ENCODE data around the gene FOSL1.
"Not testable (repeated sequence)": the region's sequence is repeated elsewhere in the genome, so short reads cannot be mapped to it uniquely, and the experiment has no call there.

The FOSL1 gene

DNA sequence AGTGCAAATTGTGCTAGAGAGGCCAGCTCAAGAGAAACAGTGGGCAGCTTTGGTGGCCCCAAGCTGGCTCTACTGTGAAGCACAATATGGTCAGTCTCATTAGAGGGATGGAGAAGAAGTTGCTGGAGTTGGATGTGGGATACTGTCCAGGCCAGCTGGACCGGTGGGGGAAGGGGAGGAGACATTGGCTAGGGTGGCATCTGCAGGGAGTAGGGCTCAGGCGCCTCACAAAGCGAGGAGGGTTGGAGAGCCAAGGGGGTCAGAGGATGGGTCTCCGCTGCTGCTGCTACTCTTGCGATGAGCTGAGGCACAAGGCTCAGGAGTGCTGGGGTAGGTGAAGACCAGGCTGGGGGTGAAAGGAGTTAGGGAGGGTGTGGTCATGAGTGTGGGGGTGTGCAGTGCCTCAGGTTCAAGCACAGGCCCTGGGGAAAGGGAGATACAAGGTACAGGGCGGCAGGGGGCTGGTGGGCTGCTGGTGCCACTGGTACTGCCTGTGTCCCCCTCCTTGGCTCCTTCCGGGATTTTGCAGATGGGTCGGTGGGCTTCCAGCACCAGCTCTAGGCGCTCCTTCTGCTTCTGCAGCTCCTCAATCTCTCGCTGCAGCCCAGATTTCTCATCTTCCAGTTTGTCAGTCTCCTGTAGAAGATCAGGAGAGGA lies 7.4 kb downstream of the FOSL1 start:
- H3K4me3 ChIP-seq (ENCODE audit: control insufficient read depth, low read depth, low read length), result peak overlapping the region; percentile 49
- DNase-seq (ENCODE audit: low read depth), result no peak
- TF ChIP-seq, protein P1, sequence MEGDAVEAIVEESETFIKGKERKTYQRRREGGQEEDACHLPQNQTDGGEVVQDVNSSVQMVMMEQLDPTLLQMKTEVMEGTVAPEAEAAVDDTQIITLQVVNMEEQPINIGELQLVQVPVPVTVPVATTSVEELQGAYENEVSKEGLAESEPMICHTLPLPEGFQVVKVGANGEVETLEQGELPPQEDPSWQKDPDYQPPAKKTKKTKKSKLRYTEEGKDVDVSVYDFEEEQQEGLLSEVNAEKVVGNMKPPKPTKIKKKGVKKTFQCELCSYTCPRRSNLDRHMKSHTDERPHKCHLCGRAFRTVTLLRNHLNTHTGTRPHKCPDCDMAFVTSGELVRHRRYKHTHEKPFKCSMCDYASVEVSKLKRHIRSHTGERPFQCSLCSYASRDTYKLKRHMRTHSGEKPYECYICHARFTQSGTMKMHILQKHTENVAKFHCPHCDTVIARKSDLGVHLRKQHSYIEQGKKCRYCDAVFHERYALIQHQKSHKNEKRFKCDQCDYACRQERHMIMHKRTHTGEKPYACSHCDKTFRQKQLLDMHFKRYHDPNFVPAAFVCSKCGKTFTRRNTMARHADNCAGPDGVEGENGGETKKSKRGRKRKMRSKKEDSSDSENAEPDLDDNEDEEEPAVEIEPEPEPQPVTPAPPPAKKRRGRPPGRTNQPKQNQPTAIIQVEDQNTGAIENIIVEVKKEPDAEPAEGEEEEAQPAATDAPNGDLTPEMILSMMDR (conservative IDR thresholded peaks at IDR 0.05; ENCODE audit: control insufficient read depth, insufficient read depth, low read depth, low read length), result no peak

DNA sequence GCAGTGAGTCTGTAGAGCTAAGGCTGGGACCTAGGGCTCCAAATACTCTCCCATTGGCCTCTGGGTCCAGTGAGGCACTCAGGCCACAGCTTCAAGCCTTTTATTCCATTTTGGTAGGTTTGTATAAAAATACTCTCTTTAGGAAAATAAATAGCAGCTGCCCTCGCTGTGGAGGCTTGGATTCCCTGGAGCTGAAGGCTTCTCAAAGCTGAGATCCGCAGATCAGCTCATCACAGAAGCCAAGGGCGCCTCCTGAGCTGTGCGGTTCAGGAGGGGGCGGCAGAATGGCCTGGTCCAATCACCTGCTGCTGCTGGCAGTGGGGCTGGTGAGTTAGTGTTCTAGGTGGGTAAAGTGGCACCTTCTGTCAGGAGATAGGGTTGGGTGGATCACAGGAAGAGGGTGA lies 8.0 kb downstream of the FOSL1 start:
- H3K4me3 ChIP-seq (ENCODE audit: control insufficient read depth, low read depth, low read length), result peak overlapping the region; percentile 49
- DNase-seq (ENCODE audit: low read depth), result not testable (repeated sequence)

DNA sequence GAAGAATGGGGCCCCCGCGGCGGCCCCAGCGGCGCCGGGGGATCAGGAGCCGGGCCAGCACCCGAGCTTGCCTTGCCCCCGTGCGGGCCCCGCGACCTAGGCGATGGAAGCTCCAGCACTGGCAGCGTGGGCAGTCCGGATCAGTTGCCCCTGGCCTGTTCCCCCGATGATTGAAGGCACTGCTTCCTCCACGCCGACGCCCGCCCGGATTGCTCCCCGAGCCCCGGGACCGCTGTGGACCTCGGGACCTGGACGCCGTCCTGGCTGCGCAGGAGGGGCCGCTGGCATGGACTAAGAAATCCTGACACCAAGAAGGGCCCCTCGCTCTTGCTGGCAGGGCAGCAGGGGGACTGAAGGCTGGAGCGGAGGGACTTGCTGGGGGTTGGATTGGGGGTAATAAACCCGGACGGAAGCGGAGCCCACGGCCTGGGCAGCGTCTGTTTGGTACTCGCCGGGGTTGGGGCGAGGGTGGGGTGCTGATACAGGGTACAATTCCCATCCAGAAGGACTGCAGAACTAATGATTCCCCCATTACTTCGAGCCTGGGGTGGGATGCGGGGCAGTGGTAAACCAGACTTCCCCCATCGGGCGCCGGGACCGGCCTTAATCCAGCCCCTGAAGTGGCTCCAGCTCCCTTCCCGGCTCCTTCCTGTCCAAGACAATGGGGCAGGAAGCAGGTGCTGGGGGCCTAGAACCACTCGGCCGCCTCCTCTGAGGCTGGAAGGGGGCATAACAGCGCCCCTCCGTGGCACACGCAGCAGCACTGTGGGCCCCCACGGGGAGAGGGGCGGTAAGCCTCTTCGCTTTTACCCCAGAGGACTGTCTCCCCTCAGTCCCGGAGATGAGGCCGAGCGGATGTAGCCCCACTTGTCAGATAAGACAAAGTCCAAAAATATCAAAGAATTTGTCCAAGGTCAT lies 8.7 kb downstream of the FOSL1 start:
- peak overlapping the region; percentile 49 for H3K4me3 ChIP-seq (ENCODE audit: control insufficient read depth, low read depth, low read length)
- TF ChIP-seq, protein P1 (conservative IDR thresholded peaks at IDR 0.05; ENCODE audit: control insufficient read depth, insufficient read depth, low read depth, low read length), result peak; percentile 17
- DNase-seq (ENCODE audit: low read depth), result peak; percentile 47

DNA sequence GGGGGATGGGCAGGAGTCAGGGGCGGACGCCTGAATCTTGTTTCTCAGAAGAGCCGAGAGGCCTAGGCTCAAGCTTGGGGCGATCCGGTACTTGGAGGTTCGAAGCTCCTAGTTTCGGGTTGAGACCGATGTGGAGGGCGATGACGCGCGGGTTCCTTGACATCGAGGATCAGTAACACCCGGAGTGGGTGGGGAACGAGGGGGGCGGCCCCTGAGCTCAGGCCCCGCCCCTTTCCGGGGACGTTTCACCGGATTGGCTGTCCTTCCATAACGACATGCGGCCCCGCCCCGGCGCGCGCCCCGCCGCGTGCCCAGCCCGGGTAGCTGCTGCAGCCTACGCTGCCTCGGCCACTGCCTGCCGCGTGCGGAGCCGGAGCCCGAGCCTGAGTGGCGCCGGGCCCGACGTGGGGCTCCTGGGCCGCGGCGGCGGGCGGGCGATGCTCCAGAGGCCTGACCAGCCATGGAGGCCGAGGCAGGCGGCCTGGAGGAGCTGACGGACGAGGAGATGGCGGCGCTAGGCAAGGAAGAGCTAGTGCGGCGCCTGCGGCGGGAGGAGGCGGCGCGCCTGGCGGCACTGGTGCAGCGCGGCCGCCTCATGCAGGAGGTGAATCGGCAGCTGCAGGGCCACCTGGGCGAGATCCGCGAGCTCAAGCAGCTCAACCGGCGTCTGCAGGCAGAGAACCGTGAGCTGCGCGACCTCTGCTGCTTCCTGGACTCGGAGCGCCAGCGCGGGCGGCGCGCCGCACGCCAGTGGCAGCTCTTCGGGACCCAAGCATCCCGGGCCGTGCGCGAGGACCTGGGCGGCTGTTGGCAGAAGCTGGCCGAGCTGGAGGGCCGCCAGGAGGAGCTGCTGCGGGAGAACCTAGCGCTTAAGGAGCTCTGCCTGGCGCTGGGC lies 9.6 kb downstream of the FOSL1 start, which contains the start of gene CCDC85B:
TSS of gene CCDC85B (plus strand) at position 350 of the 895 bp plus-strand sequence. CDS start at position 461, 111 bp downstream.
- peak; percentile 95 for DNase-seq (ENCODE audit: low read depth)
- TF ChIP-seq, protein P1 (conservative IDR thresholded peaks at IDR 0.05; ENCODE audit: control insufficient read depth, insufficient read depth, low read depth, low read length), result no peak
- H3K4me3 ChIP-seq (ENCODE audit: control insufficient read depth, low read depth, low read length), result peak within 1 kb of the TSS; percentile 61

DNA sequence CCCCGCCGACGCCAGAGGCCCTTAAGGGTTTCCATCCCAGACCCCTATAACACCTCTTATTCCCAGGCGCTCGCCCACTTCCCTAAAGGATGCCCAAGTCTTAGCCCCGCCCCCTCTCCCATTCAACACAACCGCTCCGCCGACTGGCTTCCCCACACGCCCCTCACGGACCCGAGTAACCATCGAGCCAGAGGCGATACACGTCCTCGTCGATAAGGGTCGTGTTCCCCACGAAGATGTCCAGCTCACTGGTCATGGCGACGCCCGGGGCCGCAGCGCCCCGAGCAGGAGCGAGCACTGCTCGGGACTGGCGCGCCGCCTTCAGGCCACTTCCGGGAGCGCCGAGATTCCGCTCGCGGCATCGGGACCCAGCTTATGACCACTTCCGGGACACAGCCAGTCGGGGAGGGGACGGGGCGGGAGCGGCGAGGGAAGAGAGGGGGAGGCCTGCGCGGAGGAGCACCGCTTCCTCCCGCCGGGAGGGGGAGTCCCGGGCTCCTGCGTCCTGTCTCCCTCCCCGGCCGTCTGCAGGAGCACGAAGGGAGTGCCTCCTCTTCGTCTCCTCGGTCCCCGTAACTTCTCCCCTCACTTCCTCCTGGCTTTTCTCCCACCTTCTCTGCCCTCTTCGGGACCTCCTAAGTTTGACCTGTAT lies 11.9 kb downstream of the FOSL1 start, which contains the start of gene FIBP:
TSS of gene FIBP (minus strand) at position 309 of the 652 bp plus-strand sequence. CDS start at position 256, 53 bp downstream.
- TF ChIP-seq, protein P1 (conservative IDR thresholded peaks at IDR 0.05; ENCODE audit: control insufficient read depth, insufficient read depth, low read depth, low read length), result peak; percentile 48
- H3K4me3 ChIP-seq (ENCODE audit: control insufficient read depth, low read depth, low read length), result peak within 1 kb of the TSS; percentile 85
- DNase-seq (ENCODE audit: low read depth), result peak; percentile 95

DNA sequence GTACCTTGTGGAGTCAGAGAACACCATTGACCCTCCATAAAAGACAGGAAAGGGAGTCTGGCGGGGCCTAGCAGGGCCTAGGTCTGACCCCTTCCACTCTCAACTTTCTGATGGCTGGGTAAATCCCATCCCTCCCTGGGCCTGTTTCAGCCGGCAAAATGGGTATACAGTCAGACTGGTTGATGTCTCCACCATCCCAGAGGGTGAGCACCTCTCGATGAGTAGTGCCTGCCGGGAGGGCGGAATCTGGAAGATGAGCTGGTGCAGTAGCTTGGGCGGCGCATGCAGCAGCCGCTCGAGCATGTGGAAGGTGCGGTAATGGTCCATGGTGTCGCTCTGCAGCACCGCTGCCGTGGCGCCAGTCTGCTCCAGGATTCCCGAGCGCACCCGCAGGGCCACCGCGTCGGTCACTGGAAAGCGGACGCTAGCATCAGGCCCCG lies 12.4 kb downstream of the FOSL1 start:
- H3K4me3 ChIP-seq (ENCODE audit: control insufficient read depth, low read depth, low read length), result peak overlapping the region; percentile 85
- peak; percentile 57 for DNase-seq (ENCODE audit: low read depth)
- TF ChIP-seq, protein P1 (conservative IDR thresholded peaks at IDR 0.05; ENCODE audit: control insufficient read depth, insufficient read depth, low read depth, low read length), result no peak

All from fibroblast of mammary gland (primary cell).